GM21576 (cell line): ENCODE data around the gene SCARF2.
"Not testable (repeated sequence)": the region's sequence is repeated elsewhere in the genome, so short reads cannot be mapped to it uniquely, and the experiment has no call there.

Experiments used
- ATAC-seq: cut with Tn5 transposase; IDR thresholded peaks from one replicate; pipeline ENCODE4 v1.9.1; 2021; ENCODE audit warnings: mild to moderate bottlenecking, moderate library complexity; ENCODE audit not compliant: unreplicated experiment

Gene SCARF2

DNA sequence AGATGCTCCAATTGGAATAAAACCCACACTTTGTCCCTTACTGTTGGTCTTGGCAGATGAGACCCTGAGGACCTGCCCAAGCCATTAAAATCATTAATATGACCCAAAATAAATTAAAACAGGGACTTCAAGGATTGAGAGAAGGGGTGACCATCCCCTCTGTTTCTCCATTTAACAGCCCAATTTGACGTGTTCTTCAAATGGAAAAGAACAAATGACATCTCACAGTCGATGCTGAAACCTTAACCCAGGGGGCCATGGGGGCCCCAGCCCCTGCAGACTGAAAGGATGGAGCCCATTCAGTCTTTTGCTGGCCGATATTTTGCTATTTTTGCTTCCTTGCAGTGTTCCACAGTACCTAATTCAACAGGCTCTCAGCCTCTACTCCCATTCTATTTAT lies 23.2 kb downstream of the SCARF2 start:
- ATAC-seq, result no peak

DNA sequence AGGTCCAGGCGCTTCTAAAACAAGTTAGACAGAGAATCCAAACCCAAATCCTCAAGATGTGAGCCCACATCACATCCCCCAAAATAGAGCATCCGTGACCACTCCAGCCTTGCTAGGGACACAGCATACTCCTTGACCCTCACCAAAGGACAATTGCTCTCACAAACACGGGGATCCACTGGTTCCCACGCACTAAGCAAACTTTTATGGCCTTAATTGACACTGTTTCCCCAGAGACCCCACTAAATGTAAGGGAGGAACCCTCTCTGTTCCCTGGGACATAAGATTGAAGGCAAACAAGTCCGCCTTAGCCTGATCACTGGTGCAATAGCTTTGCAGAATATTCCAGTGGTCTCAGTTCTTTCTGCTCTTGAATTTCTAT lies 23.6 kb downstream of the SCARF2 start:
- ATAC-seq, result no peak

DNA sequence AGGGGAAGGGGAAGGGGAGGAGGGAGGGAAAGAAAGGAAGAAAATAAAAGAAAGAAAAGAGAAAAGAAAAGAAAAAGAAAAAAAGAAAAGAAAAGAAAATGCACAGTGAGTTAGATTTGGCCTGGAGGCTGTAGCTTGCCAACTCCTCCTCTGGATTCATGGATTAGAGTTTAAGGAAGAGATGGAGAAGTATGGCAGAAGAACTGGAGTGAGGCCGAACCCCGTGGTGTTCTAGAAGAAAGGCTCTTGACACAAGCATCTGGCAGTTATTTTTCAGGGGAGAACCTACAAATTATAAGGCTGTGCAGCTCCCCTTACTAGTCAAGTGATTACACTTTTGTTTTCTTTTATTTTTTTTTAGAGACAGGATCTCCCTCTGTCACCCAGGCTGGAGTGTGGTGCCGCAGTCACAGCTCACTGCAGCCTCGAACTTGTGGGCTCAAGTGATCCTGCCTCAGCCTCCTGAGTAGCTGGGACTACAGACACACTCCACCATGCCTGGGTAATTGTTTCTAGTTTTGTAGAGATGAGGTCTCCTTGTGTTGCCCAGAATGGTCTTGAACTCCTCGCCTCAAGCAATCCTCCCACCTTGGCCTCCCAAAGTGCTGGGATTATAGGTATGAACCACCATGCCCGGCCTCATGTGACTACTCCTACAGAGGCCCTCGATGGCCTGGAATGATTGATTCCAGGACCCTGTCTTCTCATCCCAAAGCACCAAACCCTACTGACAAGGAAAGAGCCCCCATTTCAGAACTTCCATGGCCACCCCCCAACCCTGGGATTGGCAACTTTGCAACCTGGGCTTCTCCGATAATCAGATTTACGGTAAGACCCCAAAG lies 24.2 kb downstream of the SCARF2 start:
- no peak for ATAC-seq

DNA sequence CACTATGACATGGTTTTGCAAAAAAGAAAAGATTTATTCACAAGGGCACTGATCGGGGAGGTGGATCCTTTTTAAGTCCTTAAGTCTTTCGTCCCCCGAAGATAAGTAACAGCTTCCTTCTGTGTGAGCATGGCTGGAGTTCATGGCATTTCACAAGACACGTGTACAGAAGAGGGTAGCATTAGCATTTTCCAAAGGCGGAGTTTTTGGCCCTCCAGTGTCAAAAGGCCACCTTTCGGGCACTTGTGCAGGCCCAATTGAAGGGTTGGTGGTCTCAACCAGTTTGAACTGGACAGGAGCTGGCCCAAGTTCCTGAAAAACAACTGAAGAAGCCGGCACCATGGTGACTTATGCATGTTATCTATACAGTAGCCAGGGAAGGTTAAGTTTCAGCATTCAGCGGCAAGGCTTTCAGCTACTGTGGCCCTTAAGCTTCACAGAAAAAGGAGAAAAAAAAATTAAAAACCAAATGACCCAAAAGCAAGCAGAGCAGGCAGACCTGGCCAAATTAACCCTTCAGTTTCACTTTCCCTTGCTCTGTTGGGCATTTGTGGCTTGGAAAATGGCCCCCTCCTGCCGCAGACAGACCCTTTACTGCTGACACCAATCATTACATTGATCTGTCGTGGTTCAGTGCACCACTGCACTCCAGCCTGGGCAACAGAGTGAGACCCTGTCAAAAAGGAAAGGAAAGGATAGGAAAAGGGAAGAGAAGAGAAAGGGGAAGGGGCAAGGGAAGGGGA lies 25.0 kb downstream of the SCARF2 start:
- no peak for ATAC-seq

DNA sequence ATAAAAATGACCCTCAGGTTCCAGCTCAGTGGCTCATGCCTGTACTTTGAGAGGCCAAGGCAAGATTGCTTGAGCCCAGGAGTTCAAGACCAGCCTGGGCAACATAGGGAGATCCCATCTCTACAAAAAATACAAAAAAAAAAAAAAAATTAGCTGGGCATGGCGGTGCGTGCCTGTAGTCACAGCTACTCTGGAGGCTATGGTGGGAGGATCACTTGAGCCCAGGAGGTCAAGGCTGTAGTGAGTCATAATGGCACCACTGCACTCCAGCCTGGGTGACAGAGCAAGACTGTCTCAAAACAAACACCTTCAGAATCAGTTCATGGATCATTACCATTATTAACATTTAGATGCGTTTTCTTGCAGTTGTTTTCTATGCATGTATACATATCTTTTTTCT lies 28.2 kb downstream of the SCARF2 start:
- ATAC-seq, result not testable (repeated sequence)

DNA sequence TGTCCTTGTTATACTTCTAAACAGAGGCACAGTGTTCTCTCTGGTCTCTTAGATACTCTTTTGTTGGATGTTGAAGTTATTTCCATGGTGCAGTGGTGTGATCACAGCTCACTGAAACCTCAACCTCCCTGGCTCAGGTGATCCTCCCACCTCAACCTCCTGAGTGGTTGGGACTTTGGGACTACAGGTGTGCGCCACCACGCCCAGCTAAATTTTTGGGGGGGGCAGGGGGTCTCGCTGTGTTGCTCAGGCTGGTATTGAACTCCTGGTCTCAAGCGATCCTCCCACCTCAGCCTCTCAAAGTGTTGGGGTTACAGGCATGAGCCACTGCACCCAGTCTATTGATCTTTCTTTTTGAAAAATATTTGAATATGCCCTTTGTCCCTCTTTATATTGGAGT lies 28.7 kb downstream of the SCARF2 start:
- ATAC-seq, result no peak

DNA sequence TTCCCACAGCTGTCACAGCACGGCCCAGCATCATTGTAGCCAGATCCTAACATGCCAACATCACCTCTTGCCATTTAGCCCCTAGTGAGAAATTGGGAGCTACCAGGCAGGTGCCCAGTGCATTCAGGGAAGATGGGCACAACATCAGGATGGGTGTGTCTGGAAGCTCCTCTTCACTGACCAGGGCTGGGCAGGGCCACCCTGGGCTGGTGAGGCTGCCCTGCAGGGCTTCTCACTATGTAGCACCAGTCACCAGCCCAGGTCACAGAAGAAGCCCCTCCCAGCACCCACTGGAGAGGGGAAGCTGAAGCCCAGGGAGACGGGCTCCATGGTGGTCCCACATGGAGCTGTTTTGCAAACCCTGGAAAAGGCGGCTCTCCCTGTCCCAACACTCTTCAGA lies 29.8 kb downstream of the SCARF2 start:
- no peak for ATAC-seq

DNA sequence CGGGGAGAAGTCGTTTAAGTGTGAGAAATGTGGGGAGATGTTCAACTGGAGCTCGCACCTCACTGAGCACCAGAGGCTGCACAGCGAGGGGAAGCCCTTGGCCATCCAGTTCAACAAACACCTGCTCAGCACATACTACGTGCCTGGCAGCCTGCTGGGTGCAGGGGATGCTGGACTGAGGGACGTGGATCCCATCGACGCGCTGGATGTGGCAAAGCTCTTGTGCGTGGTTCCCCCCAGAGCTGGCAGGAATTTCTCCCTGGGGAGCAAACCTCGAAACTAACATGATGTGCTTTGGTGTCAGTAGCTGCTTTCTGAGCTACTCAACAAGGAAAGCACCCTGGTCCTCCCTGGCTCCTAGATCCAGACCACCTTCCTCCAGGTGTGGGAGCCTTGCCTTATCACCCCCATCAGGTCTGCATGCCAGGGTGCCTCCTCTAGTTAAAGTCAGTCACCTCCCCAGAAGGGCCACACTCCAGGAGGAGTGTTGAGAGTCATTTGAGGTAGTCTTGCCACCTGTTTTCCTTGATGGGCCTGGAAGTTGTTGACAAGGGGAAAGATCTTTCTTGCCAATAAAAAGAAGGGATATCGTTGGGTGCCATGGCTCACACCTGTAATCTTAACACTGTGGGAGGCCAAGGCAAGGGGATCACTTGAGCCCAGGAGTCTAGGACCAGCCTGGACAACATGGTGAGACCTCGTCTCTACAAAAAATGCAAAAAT lies 30.8 kb downstream of the SCARF2 start:
- no peak for ATAC-seq

DNA sequence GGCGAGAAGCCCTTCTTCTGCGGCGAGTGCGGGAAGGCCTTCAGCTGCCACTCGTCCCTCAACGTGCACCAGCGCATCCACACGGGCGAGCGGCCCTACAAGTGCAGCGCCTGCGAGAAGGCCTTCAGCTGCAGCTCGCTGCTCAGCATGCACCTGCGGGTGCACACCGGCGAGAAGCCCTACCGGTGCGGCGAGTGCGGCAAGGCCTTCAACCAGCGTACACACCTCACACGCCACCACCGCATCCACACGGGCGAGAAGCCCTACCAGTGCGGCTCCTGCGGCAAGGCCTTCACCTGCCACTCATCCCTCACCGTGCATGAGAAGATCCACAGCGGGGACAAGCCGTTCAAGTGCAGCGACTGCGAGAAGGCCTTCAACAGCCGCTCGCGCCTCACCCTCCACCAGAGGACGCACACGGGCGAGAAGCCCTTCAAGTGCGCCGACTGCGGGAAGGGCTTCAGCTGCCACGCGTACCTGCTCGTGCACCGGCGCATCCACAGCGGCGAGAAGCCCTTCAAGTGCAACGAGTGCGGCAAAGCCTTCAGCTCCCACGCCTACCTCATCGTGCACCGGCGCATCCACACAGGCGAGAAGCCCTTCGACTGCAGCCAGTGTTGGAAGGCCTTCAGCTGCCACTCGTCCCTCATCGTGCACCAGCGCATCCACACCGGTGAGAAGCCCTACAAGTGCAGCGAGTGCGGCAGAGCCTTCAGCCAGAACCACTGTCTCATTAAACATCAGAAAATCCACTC lies 31.5 kb downstream of the SCARF2 start:
- no peak for ATAC-seq

DNA sequence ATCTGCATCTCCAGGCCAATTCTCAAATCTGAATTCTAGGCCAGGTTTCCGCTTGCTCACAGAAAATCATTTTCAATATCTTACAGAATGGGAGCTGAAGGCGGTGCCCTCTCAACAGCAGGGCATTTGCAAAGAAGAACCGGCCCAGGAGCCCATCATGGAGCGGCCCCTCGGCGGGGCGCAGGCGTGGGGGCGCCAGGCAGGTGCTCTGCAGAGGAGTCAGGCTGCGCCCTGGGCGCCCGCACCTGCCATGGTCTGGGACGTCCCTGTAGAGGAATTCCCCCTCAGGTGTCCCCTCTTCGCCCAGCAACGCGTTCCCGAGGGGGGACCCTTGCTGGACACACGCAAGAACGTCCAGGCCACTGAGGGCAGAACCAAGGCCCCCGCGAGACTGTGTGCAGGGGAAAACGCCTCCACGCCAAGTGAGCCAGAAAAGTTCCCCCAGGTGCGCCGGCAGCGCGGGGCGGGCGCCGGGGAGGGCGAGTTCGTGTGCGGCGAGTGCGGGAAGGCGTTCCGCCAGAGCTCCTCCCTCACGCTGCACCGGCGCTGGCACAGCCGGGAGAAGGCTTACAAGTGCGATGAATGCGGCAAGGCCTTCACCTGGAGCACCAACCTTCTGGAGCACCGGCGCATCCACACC lies 32.2 kb downstream of the SCARF2 start:
- no peak for ATAC-seq

DNA sequence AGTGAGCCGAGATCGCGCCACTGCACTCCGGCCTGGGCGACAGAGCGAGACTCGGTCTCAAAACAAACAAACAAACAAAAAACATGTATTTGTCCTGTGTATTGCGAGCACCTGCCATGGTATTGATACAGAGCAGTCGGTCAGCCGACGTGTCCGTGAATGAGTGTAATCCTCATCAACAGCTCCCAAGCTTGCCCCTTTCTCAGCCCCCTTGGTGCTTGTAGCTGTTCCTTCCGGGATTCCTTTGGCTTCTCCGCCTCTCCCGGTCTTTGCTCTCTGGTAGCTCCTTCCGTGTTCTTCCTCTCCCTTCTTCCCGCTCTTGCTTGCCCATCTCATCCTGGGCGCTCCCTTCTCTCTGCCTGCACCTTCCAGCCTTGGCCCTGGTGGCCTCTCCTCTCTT lies 32.7 kb downstream of the SCARF2 start:
- no peak for ATAC-seq

DNA sequence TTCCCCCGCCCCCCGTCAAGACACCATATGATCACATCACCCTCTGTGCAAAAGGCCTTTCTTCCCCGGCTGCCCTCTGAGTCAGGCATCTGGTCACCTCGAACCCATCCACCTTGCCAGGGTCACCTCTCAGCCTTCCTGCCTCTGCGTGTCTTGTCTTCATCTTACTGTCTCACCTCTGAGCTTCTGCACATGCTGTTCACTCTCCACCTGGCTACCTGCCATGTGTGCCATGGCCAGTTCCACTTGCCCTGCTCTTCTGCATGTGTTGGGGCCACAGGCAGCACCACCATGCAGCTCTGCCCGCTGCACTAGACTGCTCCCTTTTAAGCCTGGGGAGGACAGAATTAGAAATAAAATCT lies 33.9 kb downstream of the SCARF2 start:
- ATAC-seq, result no peak

DNA sequence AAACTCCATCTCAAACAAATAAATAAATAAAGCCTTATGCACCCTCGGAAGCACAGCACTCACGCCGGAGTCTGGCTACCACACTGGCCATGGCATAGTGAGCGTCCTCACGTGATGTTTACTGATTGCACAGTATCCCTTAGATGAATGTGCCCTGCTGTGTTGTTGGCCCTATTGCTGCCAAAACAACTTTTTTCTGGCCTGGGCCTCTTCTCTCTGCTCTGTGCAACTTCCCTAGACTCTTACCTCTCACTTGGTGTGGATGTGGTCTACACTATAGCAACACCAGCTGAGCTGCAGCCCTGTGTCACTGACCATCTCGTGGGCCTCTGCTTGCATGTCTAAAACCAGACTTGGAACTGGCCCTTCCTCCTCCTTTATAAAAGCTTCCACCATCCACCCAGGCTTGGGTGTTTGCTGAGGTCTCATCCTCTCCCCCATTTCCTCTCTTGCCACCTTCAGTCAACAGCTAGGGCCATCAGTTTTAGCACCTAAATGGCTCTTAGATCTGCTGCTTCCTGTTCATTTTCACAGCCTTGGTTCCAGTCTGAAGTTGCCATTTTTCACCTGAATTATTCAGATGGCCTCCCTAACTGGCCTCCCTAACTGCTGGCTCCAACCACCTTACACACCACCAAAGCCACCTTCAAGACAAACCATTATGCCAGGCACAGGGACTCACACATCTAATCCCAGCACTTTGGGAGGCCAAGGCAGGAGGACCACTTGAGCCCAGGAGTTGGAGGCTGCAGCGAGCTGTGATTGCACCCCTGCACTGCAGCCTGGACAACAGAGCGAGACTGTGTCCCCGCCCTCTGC lies 34.5 kb downstream of the SCARF2 start:
- ATAC-seq, result no peak

DNA sequence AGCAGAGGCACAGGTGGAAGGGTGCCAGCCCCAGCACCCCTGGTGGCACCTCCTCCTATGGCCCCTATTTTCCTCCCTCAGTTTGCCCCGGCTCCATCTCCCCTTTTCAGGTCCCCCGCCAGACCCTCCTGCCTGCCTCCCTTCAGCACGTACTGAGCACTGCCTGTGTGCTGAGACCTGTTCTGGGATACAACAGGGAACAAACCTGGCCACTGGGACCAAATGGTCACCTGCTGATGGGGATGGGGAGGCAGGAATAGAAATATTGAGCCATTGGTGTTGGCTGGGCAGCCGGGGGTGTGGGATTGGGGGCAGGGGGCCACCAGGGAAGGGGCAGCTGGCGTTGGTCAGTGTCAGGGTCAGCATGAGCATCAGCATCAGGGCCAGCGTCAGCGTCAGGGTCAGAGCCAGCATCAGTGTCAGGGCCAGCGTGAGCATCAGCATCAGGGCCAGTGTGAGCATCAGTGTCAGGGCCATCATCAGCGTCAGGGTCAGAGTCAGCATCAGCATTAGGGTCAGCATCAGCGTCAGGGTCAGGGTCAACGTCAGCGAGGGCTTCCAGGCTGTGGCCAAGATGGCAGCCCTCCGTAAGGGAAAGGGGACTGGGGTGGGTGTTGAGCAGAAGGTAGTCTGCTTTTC lies 36.1 kb downstream of the SCARF2 start:
- ATAC-seq, result no peak

DNA sequence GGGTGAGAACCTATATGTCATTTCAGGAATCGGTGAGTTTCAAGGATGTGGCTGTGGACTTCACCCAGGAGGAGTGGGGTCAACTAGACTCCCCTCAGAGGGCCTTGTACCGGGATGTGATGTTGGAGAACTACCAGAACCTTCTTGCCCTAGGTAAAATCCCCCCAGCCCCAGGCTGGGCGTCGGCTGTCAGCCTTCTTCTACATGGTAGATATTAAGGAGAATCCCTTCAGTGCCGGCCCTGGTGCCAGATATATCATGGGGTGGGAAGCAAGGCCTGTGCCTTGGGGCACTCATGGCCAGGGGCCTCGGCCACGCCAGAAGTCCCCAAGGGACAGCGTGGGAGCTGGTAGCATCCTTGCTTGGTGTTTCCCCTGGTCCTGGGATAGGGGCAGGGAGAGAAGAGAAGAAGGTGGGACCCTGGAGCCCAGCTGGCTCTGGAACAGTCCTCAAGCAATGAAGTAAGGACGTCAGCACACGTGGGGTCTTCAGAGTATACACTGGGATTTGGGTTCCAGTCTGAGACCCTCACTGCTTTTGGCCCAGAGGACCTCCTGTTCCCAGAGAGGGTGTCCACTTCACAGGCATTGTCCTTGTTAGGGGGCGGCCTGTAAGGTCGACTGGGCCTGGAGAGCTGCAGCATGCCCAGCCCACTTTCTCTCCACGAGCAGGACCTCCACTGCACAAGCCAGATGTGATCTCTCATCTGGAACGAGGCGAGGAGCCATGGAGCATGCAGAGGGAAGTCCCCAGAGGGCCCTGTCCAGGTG lies 36.8 kb downstream of the SCARF2 start:
- no peak for ATAC-seq

DNA sequence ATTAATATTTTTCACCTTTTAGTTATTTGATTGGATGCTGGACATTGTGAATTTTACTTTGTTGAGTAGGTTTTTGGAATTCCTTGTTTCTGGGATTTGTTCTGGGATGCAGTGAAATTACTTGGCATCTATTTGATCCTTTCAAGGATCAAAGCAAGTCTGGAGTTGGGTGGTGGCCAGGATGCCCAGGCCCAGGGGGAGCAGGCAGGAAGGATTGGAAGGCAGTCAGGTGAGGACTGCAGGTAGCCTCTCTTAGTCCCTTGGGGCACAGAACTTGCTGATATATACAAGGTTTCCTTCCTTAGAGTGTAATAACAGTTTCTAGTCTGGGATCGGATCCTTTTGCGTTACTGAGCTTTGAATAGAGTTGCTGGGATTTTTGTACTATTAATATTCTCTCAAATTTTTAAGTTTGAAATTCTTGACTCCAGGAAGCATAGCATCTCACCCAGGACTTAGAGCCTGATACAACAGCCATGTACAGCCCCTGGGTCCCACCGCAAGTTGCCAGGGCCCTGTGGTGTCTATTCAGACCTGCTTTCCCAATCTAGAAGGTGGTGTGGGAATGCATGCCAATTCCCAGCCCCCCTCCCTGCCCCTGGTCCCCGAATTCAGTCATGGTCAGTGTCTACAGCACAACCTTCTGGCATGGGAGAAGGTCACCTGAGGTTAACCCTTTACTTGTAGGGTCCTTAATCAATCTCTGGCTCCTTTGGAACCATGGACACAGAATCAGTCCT lies 37.6 kb downstream of the SCARF2 start:
- no peak for ATAC-seq

DNA sequence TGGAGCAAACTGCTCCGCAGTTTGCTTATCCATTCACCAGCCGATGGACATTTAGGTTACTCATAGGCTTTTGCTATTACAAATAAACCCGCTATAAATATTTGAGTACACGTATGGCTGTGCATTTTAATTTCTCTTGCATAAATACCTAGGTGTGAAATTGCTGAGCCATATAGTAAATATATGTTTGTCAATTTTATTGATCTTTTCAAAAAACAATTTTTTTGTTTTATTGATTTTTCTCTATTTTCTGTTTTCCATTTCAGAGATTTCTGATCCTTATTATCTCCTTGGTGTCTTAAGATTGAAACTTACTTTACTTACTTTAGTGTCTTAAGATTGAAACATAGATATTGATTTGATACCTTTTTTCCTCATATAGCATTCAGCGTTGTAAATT lies 39.2 kb downstream of the SCARF2 start:
- no peak for ATAC-seq

DNA sequence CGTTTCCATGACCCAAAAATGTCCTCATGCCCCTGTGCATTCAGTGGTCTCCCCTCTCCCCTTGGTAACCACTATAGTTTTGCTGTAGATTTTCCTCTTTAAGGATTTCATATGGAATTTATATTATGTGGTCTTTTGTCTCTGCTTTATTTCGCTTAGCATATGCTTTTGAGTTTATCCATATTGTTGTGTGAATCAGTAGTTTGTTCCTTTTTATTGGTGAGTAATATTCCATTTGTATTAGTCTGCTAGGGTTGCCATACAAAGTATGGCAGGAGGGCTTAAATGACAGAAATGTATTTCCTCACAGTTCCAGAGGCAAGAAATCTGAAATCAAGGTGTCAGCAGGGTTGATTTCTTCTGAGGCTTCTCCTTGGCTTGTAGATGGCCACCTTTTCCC lies 40.1 kb downstream of the SCARF2 start:
- no peak for ATAC-seq
